GM19468 (cell line): ENCODE data around the gene PRKAG2.

Experiments
- ATAC-seq: cut with Tn5 transposase; IDR thresholded peaks from one replicate; pipeline ENCODE4 v1.9.1; 2021; ENCODE audit warnings: mild to moderate bottlenecking, moderate library complexity, moderate number of reproducible peaks; ENCODE audit not compliant: unreplicated experiment; ENCODE audit errors: extremely low read depth

PRKAG2 gene

GRCh38 chr7:151625606-151626005, 251.3 kb downstream of the PRKAG2 start:
- ATAC-seq, result no peak

GRCh38 chr7:151624246-151624928, 252.5 kb downstream of the PRKAG2 start:
- ATAC-seq, result no peak

- ATAC-seq, result no peak
These were observed 253.1 kb downstream of the PRKAG2 start for GRCh38 chr7:151623766-151624165.

GRCh38 chr7:151621961-151622360, 255.0 kb downstream of the PRKAG2 start:
- ATAC-seq, result no peak

GRCh38 chr7:151616443-151617213, 260.3 kb downstream of the PRKAG2 start:
- ATAC-seq, result no peak

- ATAC-seq, result no peak
These were observed 261.1 kb downstream of the PRKAG2 start for GRCh38 chr7:151615784-151616183.

- no peak for ATAC-seq
These were observed 261.9 kb downstream of the PRKAG2 start for GRCh38 chr7:151615058-151615457.

- no peak for ATAC-seq
These were observed 262.9 kb downstream of the PRKAG2 start for GRCh38 chr7:151614019-151614418.

GRCh38 chr7:151611878-151612277, 265.0 kb downstream of the PRKAG2 start:
- ATAC-seq, result no peak

GRCh38 chr7:151611041-151611440, 265.9 kb downstream of the PRKAG2 start:
- no peak for ATAC-seq

- ATAC-seq, result no peak
These were observed 268.8 kb downstream of the PRKAG2 start for GRCh38 chr7:151608031-151608551.

- ATAC-seq, result no peak
These were observed 269.4 kb downstream of the PRKAG2 start for GRCh38 chr7:151607464-151607867.

GRCh38 chr7:151603951-151604350, 273.0 kb downstream of the PRKAG2 start:
- ATAC-seq, result no peak

GRCh38 chr7:151601521-151602305, 275.2 kb downstream of the PRKAG2 start:
- no peak for ATAC-seq

GRCh38 chr7:151600331-151600730, 276.6 kb downstream of the PRKAG2 start:
- no peak for ATAC-seq

GRCh38 chr7:151599401-151600227, 277.3 kb downstream of the PRKAG2 start:
- no peak for ATAC-seq

- ATAC-seq, result no peak
These were observed 279.1 kb downstream of the PRKAG2 start for GRCh38 chr7:151597541-151598444.

GRCh38 chr7:151595702-151596350, 281.1 kb downstream of the PRKAG2 start:
- no peak for ATAC-seq
